PC-9 (cell line): ENCODE measurements around the gene CARMIL1.

Experiments used
- CTCF ChIP-seq: fragments of 200-600 bp; sonication (generic); conservative IDR thresholded peaks from 2 replicates; pipeline ENCODE4 v1.6.1; 2017; ENCODE audit warnings: mixed run types, antibody characterized with exemption, mild to moderate bottlenecking, moderate library complexity
- EZH2 ChIP-seq: fragments of 200-600 bp; sonication (generic); IDR thresholded peaks from 2 replicates; pipeline ENCODE4 v1.8.0; 2017; ENCODE audit warnings: antibody characterized with exemption, low read depth

- TF ChIP-seq CTCF (no peak), EZH2 (no peak)
Observed at GRCh38 chr6:25590986-25591385, 311.8 kb downstream of the CARMIL1 start.
